Large intestine (tissue), 3 donors: ENCODE results near the gene LRP10. TPM values are rescaled to one million over a fixed set of nuclear protein-coding genes. Genes with fewer than 3 reads are reported as not detected.

Source experiments
- DNase-seq, 2 donors: peaks; one replicate each; pipeline versions ENCODE4 v3.0.0 to v3.0.0-alpha.2; 2013
- H3K27ac ChIP-seq: one replicate; pipeline ENCODE4 v1.5.1; 2013; ENCODE audit warnings: low read length
- H3K27me3 ChIP-seq: 2 replicates; pipeline ENCODE4 v1.6.1; 2013; ENCODE audit warnings: low read length; ENCODE audit not compliant: control insufficient read depth, insufficient read depth
- H3K36me3 ChIP-seq: 2 replicates; pipeline ENCODE4 v1.6.1; 2013; ENCODE audit warnings: low read length; ENCODE audit not compliant: control insufficient read depth, insufficient read depth
- H3K4me1 ChIP-seq: one replicate; pipeline ENCODE4 v1.6.1; 2013; ENCODE audit warnings: low read length; ENCODE audit not compliant: control insufficient read depth, insufficient read depth
- H3K4me3 ChIP-seq: one replicate; pipeline ENCODE4 v1.5.1; 2013; ENCODE audit warnings: low read length
- H3K9me3 ChIP-seq: one replicate; pipeline ENCODE4 v1.6.1; 2013; ENCODE audit warnings: mild to moderate bottlenecking, low read depth, low read length, moderate library complexity; ENCODE audit not compliant: control insufficient read depth
- WGBS: methylation state at CpG from one replicate; pipeline ENCODE4 v1.1.5; 2013; ENCODE audit warnings: low lambda C conversion rate; ENCODE audit not compliant: insufficient coverage; 5-methylcytosine and 5-hydroxymethylcytosine counted together
- polyA plus RNA-seq: library from polyadenylated mRNA; unstranded; fragments of 120-200 nt; gene quantifications from one replicate; pipeline ENCODE4 v1.2.1, GENCODE V29; 2013

Gene LRP10
- polyA plus RNA-seq, 1 donor: 92.8 TPM

DNA sequence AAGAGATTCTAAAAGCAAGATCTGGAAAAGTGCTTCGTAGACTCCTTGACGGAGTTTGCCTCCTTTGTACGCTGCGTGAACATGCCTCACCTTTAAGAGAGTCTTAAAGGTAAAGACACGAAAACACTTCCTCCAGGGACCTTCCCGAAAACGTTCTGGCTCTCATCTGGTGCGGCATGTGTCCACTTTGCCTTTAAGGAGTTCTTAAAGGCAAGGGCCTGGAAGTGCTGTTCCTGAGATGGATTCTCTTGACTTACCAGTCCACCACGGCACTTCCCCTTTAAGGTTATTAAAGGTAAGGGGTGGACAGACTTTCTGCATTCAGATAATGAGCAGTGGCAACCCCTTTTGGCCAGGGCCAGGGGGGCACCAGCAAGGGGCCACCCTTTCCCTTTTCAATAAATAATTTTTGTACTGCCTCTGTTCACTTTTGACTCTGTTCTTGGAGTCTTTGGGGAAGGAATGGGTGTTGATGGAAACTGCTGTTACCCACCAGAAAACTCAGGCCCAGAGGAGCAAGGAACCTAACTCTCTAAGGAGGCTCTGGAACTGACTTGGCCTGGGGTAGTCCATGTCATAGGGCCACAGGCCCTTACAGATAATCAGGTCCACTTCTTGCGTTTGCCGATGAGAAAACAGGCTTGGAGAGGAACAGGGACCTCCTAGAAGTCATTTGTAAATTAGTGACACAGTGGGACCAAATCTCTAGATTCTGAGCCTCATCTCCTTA, 15.9 kb downstream of the LRP10 start:
- Histone ChIP-seq H3K36me3 (no peaks in the 10 kb centered on the region), H3K4me1 (peaks cover 27% of the 10 kb centered on the region), H3K9me3 (peaks cover 3% of the 10 kb centered on the region), H3K27ac (peak overlapping the region; percentile 55), H3K4me3 (peak overlapping the region; percentile 63), H3K27me3 (peaks cover under 1% of the 10 kb centered on the region)
- whole genome bisulfite sequencing: no CpG with 5 or more reads among the region's 11 CpGs
- DNase-seq: peak; percentile 77 to 87

DNA sequence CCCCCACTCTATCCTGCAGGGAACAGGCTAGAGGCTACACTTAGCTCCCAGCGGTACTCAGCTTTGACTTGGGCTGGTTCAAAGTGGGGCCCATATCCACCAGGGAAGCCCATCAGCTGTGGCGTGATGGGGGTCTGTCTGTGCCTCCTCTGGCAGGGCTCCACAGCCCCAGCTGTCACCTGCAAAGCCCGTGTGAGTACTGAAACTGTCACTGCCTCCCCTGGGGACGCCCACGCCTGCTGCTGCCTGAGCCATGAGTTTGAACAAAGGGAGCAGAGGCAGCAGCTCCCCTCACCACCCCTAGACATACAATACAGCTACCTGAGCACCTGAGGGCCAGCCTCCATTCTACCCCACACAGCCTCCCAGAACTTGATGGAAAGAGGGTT, 16.4 kb downstream of the LRP10 start:
- Histone ChIP-seq H3K4me3 (no peak overlapping the region), H3K36me3 (no peaks in the 10 kb centered on the region), H3K27me3 (no peaks in the 10 kb centered on the region), H3K4me1 (peaks cover 23% of the 10 kb centered on the region), H3K9me3 (peaks cover 3% of the 10 kb centered on the region), H3K27ac (no peak overlapping the region)
- no CpG with 5 or more reads among the region's 5 CpGs for WGBS
- peak in 1 of 2 donors; percentile 26 for DNase-seq

DNA sequence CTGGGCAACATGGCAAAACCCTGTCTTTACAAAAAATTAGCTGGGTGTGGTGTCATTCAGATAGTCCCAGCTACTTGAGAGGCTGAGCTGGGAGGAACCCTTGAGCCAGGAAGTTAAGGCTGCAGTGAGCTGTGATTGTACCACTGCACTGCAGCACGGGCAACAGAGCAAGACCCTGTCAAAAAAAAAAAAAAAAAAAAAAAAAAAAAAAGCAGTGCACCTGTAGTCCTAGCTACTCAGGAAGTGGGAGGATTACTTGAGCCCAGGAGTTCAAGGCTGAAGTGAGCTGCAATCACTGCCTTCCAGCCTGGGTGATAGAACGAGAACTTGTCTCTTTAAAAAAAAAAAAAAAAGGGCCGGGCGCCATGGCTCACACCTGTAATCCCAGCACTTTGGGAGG, 17.1 kb downstream of the LRP10 start:
- H3K27ac ChIP-seq: no peak overlapping the region
- WGBS: no CpG with 5 or more reads among the region's 4 CpGs

DNA sequence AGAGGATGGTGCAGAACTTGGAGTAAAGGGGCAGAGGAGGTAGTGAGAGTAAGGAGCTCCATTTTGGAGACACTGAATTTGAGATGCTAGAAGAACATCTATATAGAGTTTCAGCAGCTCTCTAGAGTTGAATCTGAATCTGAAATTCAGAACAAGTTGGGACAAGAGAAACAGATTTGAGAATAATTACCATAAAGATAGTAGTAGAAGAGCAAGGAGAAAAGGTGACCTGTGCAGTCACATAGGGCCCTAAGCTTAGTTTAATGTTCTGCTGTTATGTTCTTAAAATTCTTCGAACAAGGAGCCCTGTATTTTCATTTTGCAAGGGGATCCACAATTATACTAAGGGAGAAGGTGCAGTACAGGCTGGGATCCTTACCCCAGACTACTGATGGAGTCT, 18.9 kb downstream of the LRP10 start:
- Histone ChIP-seq H3K4me3 (no peak overlapping the region), H3K27me3 (no peaks in the 10 kb centered on the region), H3K4me1 (peaks cover 11% of the 10 kb centered on the region), H3K27ac (no peak overlapping the region), H3K36me3 (no peaks in the 10 kb centered on the region), H3K9me3 (peaks cover 3% of the 10 kb centered on the region)
- 100% methylated on average over 1 of the region's 1 CpG for WGBS
- no peak for DNase-seq

More for the DNA sequence above, 17.1 kb downstream of the LRP10 start:
- no peak for DNase-seq
- peaks cover 3% of the 10 kb centered on the region for H3K9me3 ChIP-seq
- H3K36me3 ChIP-seq: no peaks in the 10 kb centered on the region
- no peak overlapping the region for H3K4me3 ChIP-seq
- H3K27me3 ChIP-seq: no peaks in the 10 kb centered on the region
- peaks cover 18% of the 10 kb centered on the region for H3K4me1 ChIP-seq

DNA sequence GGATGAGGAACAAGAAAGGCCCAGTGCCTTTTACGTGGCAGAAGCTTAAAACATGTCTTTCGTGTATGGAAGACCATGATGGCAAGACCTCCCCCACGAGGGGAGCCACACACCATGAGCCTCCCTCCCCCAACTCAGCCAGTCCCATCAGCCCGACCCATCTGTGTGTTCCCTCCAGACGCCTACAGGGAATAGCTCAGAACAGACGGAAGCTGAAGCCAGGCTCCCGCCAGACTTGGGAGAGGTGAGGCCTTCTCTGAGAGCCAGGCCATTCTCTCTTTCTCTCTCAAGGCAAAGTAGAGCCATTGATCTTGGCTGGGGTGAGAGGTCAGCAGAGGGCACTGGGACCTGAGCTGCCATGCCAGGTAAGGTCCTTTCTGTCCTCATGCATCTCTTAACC, 20.9 kb downstream of the LRP10 start:
- no peak overlapping the region for H3K27ac ChIP-seq
- no peaks in the 10 kb centered on the region for H3K4me1 ChIP-seq
- DNase-seq: no peak
- H3K4me3 ChIP-seq: no peak overlapping the region
- H3K36me3 ChIP-seq: no peaks in the 10 kb centered on the region
- no peaks in the 10 kb centered on the region for H3K9me3 ChIP-seq
- no peaks in the 10 kb centered on the region for H3K27me3 ChIP-seq
- no CpG with 5 or more reads among the region's 7 CpGs for WGBS

DNA sequence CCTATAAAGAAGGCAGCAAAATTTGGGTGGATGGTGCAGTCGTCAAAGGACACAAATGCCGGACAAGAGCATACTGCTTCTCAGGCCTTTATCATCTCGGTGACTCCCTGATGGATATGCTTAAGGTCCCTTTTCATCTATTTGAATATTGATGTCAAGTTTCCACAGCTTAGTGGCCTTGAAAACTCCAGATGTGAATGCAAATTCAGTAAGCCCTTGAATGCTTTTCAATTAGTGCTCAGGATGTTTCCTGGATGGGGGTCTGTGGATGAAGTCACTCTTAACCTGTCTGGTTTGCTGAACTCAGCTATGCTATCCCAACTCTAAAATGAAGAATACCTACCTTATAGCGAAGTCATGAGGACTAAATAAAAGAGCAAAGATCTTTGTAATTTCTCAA, 22.2 kb downstream of the LRP10 start:
- no CpG with 5 or more reads among the region's 4 CpGs for WGBS
- Histone ChIP-seq H3K27me3 (no peaks in the 10 kb centered on the region), H3K36me3 (no peaks in the 10 kb centered on the region)

DNA sequence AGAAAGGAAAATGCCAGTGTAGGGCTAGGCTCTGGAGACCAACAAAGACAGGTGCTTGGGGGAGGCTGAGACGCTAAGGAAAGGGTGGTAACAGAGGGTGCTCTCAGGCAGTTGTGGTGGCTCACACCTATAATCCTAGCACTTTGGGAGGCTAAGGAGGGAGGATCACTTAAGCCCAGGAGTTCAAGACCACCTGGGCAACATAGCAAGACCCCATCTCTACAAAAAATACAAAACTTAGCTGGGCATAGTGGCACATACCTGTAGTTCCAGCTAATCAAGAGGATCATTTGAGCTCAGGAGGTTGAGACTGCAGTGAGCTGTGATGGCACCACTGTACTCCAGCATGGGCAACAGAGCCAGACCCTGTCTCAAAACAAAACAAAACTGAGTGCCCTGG, 23.9 kb downstream of the LRP10 start:
- DNase-seq: no peak
- Histone ChIP-seq H3K9me3 (no peaks in the 10 kb centered on the region), H3K27ac (no peak overlapping the region), H3K4me3 (no peak overlapping the region), H3K27me3 (no peaks in the 10 kb centered on the region), H3K36me3 (peaks cover 5% of the 10 kb centered on the region), H3K4me1 (peaks cover 3% of the 10 kb centered on the region)
- WGBS: no CpG with 5 or more reads among the region's 1 CpG

More for the DNA sequence above, 22.2 kb downstream of the LRP10 start:
- no peak overlapping the region for H3K4me3 ChIP-seq
- H3K27ac ChIP-seq: no peak overlapping the region
- H3K4me1 ChIP-seq: no peaks in the 10 kb centered on the region
- DNase-seq: no peak
- no peaks in the 10 kb centered on the region for H3K9me3 ChIP-seq

DNA sequence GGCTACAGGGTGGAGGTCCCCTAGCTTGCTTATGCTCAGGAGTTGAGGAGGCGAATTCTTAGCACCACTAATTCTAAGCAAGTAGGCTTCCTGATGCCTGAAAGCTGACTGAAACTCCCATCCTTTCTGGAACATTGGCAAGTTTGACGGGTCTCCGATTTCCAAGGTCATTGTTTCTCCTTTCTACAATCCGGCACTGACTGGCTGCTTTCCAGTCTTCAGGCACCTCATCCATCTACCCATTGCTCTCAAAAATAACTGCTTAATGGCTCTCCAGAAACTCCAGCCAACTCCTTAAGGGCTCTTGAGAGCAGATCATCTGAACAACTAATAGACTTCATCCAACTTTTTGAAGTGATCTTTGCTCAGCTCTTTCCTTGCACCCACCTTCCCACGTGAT, 24.8 kb downstream of the LRP10 start:
- no peaks in the 10 kb centered on the region for H3K9me3 ChIP-seq
- H3K4me1 ChIP-seq: peaks cover 3% of the 10 kb centered on the region
- no peak overlapping the region for H3K4me3 ChIP-seq
- no peaks in the 10 kb centered on the region for H3K27me3 ChIP-seq
- WGBS: 83% methylated on average over 1 of the region's 5 CpGs
- DNase-seq: no peak
- peaks cover 14% of the 10 kb centered on the region for H3K36me3 ChIP-seq
- no peak overlapping the region for H3K27ac ChIP-seq

DNA sequence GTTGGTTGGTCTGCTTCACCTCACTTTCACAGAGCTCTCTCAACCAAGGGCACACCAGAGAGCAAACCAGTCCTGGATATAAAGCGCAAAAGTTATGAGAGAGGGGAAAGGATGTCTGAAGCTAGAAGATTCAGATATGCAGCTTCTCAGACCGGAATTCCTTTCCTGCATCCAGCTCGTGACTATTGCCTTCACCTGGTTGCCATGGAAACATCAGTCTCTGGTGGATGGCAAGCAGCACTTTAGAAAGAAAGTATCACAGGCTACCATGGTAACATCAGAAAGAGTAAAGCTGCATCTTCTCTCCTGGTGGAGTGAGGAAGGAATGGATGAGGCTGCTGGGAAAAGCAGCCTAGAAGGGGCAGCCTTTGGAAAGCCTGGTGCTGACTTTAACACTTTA, 25.2 kb downstream of the LRP10 start:
- Histone ChIP-seq H3K27ac (no peak overlapping the region), H3K27me3 (no peaks in the 10 kb centered on the region), H3K9me3 (no peaks in the 10 kb centered on the region), H3K4me1 (peaks cover 3% of the 10 kb centered on the region), H3K4me3 (no peak overlapping the region), H3K36me3 (peaks cover 18% of the 10 kb centered on the region)
- DNase-seq: no peak
- no CpG with 5 or more reads among the region's 3 CpGs for WGBS

DNA sequence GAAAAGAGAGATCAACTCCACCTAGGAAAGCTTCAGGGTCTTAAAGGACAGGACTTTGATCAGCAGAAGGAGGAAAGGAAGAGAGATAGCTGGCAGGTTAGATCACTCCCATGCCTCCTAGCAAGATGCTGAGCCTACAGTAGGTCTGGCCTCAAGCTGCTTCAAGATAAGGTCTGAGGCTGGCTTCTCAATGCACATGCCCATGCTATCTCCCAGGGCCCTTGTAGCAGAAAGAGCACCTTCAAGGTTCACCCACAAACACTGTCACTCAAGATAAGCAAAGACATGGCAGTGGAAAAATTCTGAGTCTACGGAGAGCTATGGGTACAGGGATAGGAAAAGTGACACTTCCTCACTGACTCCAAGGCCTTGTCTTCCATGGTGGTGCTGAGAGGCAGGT, 25.8 kb downstream of the LRP10 start:
- Histone ChIP-seq H3K27ac (peak overlapping the region; percentile 45), H3K36me3 (peaks cover 24% of the 10 kb centered on the region), H3K4me3 (no peak overlapping the region), H3K27me3 (no peaks in the 10 kb centered on the region), H3K4me1 (peaks cover 3% of the 10 kb centered on the region), H3K9me3 (no peaks in the 10 kb centered on the region)
- no CpG with 5 or more reads among the region's 1 CpG for WGBS
- DNase-seq: peak in 1 of 2 donors; percentile 69
